IPS DF 19.7 (cell line): Measurements from ENCODE around the gene TMPRSS4.

ENCODE experiments used
- DNase-seq: peaks from one replicate; pipeline ENCODE4 v3.0.0-alpha.2; 2013; ENCODE audit warnings: low read depth, low spot score

The TMPRSS4 gene

GRCh38 chr11:118133816-118134215, 56.9 kb downstream of the TMPRSS4 start:
- no peak for DNase-seq

- DNase-seq, result no peak
These were observed 58.3 kb downstream of the TMPRSS4 start for GRCh38 chr11:118135051-118135795.

DNA sequence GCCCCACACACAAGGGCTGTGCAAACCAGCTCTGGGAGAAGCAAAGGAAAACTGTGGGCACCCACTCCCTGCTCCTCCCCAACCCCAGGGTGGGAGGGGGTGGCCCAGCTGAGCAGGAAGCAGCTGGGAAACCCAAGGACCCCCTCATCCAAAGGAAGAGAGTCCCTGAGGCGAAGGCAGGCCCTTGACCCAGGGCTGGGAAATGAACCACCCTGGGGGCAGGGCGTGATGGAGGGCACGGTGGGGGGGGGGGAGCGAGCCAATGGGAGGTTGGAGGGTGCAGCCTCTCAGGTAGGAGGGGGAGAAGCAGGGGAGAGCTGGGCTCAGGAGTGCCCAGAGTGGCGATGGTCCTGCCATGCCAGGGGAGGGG, 58.9 kb downstream of the TMPRSS4 start:
- no peak for DNase-seq

DNA sequence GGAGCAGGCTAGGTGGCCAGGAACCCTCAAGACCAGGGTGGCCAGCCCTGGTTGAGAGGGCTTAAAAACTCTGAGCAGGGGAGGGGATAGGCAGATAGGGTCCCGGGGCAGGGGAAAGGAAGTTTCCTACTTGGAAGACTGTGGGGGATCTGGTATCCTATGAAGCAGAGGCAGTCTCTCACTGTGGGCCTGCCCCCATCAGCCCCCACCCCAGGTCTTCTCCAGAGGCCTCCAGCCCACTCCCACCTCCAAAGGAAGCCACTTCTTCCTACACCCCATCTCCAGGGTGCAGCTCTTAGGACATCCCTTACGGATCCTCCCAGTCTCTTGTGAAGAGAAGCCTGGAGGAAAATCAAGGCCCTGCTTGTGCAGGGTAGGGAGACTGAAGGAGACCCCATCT, 59.5 kb downstream of the TMPRSS4 start:
- DNase-seq, result no peak

- no peak for DNase-seq
These were observed 59.9 kb downstream of the TMPRSS4 start for GRCh38 chr11:118136801-118137200.

- no peak for DNase-seq
These were observed 62.1 kb downstream of the TMPRSS4 start for GRCh38 chr11:118138839-118139420.

DNA sequence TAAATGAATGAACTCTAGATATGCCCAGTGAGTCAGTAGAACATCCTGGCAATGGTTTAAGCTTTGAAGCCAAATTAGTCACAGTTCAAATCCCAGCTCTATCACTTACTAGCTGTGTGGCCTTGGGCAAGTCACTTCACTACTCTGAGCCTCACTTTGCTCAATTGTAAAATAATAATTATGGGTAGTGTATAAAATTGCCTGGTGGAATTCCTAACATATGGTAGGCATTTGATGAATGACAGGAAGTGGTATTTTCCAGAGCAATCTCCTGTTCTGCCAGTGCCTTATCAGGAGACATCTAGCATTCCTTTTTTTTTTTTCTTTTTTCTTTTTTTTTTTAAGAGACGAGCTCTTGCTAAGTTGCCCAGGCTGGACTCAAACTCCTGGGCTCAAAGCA, 62.7 kb downstream of the TMPRSS4 start:
- DNase-seq, result no peak

DNA sequence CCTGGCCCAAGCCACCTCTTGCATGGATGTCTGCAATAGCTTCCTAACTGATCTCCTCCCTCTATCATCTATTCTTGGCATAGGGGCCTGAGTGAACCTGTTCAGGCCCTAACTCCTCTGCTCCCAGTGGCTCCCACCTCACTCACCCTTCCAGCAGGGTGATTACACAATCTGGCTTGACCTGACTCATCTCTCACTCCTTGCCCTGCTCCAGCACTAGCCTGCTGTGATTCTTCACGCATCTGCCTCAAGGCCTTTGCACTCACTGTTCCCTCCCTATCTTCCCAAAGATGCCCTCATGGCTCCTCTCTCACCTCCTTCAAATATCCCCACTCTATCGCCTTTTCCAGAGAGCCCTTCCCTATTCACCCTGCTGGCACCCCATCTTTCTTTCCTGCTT, 65.2 kb downstream of the TMPRSS4 start:
- DNase-seq, result no peak

- DNase-seq, result no peak
These were observed 65.9 kb downstream of the TMPRSS4 start for GRCh38 chr11:118142809-118143208.

DNA sequence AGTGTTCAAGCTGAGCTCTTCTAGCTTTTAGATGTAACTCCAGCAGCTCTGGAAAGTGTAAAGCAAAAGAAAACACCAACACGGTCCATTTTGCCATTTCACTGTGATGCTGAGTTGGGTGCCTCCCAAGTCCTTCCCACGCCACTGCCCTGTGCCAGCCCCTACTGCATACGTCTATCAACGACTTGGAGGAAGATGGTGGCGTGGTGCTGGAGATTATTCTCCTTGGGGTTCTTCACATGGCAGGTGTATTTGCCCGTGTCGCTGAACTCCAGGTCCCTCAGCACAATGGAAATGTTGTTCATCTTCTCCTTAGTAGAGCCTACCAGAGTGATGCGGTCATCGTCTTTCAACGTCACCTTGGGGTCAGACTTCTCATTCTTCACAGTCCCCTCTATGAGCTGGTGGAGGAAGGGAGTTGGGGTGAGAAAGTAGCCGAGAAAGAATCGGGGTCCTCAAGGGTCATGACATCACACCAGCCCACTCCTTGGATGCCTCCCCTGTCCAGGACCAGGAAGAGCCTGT, 66.8 kb downstream of the TMPRSS4 start:
- no peak for DNase-seq

DNA sequence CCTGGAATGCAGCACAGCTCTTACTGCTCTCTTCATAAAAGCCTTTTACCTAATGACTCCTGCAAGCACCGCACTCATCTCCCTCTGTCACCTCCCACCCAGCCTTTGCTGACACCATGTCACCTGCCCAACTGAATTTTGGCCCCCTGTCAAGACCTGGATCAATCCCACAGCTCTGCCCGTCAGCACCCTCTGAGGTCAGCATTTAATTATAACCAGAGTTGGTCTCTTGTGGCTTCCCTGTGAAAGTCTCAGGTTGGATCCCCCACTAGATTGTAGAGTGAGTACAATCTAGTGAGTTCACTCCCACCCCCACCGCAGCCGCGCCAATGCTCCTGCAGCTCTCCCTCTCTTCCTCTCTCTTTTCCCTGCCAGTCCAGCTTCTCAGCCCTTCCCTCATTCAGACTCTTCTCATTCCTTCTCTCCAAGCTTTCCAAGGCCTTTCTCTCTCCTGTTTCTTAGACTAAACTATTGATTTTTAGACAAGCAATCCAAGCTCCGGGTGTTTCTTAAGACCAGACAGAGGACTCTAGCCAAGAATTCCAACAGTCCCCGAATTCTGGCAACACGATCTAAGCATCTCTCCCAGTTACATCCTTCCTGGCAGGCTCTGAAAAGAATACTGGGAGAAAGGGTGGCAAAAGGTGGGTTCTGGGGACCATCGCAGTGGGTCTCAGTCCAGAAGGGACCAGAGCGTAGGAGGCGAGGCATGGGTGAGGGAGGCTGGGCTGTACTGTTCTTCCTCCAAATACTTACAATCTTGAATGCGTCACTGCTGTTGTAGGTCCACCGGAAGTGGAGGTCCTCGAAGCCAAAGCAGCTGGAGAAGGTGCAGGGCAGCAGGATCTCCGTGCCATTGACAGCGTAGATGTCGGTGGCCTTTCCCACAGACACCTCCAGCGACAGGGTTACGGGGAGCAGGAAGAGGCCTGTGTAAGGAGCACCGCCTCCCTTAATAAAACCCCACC, 67.7 kb downstream of the TMPRSS4 start:
- no peak for DNase-seq

GRCh38 chr11:118145285-118146227, 68.7 kb downstream of the TMPRSS4 start:
- DNase-seq, result no peak

GRCh38 chr11:118146554-118146953, 69.7 kb downstream of the TMPRSS4 start:
- no peak for DNase-seq

GRCh38 chr11:118147502-118147901, 70.6 kb downstream of the TMPRSS4 start:
- DNase-seq, result no peak

GRCh38 chr11:118148240-118148639, 71.4 kb downstream of the TMPRSS4 start:
- DNase-seq, result no peak

GRCh38 chr11:118148856-118149255, 72.0 kb downstream of the TMPRSS4 start:
- no peak for DNase-seq

- DNase-seq, result no peak
These were observed 72.6 kb downstream of the TMPRSS4 start for GRCh38 chr11:118149493-118149892.

DNA sequence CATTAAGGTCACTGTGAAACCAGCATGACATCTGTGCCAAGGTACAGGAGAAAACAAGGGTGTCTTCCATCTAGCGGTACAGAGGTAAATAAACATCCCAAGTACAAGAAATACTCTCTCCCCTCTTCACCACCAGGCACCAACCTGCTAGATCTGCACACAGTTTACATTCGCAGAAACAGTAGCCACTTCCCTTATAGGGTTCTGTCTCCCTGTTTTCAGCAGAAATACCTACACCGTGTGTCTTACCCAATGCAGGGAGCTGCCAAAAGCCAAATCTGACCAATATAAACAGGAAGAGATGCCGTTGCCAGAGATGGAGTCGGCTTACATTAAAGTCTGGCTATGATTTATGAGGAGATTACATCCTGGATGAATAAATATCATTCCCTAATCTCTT, 74.6 kb downstream of the TMPRSS4 start:
- no peak for DNase-seq

DNA sequence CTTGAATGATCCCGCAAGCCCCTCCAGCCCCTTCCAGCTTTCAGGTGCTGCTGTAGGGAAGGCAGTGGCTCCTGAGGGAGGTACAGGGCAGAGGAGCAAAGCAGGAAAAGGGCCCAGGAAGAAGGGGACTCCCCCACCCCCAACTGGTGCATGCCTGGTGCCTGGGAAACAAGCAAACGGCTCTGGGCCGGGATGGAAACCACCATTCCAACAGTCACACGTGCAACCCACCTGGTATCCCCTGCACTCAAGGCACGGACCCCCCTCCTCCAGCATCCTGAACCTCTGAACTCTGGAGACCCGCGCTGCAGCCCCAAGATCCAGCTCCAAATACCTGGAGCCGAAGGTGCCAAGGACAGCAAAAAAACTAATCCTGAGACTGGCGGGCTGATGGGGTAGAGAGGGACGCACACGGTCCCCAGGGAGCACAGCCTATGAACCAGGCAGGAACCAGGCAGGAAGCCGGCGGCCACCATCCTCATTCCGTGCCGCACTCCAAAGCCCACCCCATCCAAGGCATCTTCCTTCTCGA, 75.2 kb downstream of the TMPRSS4 start:
- no peak for DNase-seq

DNA sequence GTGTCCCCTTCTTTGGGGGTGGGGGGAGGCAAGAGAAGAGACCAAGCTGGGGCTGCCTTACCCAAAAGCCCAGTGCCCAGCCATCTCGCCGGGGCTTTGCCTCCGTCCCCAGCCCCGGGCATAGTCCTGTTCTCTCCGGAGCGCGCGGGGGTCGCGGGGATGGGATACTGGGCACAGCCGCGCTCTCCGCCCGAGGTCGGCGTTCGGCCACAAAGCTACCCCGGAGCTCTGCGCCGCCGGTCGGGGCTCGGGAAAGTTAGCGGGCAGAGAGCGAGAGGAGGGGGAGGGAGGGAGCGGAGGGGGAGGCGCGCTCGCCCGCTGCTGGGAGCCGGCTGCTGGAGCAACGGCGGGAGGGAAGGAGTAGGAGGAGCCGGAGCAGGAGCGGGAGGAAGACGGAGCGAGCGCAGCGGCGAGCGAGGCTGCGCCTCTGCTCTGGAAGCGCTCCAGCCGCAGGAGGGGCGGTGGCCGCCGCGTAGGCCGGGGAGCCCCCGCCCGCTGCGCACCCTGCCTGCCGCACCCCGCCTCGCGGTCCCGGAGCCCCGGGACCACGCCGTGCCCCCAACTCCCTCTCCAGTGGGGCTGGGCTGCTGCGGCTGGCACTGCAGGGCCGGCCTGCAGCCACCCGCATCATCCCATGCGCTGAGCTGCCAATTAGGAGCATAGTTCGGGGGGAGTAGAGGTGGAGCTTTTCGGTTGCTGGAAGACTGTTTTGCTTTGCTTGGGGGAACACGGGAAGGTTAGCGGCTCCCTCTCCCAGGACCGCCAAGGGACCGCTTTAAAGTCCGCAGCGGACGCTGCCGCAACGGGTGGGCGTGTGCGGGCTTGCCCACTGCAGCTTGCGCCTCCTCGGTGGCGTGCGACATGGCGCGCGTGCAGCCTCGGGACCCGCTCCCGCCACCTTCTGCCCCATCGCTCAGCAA, 75.9 kb downstream of the TMPRSS4 start, which contains the start of gene SCN4B:
Gene SCN4B (minus strand): TSS at position 272 of the 920 bp plus-strand sequence. CDS start 150 bp downstream, at position 122.
- no peak for DNase-seq
